GM18505 (cell line): Measurements from ENCODE around the gene MED26.

Source experiments
- ATAC-seq: cut with Tn5 transposase; IDR thresholded peaks from one replicate; pipeline ENCODE4 v1.9.1; 2021; ENCODE audit not compliant: unreplicated experiment
- POLR2A ChIP-seq: IDR thresholded peaks from 4 replicates; pipeline ENCODE4 v1.6.1; 2011; ENCODE audit warnings: borderline replicate concordance; ENCODE audit not compliant: insufficient read depth, insufficient read length; ENCODE audit errors: extremely low read depth

The MED26 gene

DNA sequence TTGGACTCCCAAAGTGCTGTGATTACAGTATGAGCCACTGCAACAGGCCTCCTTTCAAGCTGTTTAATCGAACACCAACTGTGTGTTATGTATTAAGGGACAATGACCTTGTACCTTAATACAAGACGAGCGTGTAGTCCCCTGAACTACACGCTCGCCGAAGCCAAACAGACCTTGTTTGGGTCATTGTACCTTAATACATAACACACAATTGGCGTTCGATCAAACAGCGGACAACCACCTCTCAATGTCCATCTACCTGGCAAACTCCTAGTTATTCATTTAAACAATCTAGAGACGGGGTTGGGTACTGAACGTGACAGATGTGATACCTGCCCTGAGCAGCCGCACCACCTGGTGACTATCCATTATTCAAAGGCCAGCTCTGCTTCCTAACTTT, 87.1 kb downstream of the MED26 start:
- TF ChIP-seq POLR2A, result no peak
- no peak for ATAC-seq

DNA sequence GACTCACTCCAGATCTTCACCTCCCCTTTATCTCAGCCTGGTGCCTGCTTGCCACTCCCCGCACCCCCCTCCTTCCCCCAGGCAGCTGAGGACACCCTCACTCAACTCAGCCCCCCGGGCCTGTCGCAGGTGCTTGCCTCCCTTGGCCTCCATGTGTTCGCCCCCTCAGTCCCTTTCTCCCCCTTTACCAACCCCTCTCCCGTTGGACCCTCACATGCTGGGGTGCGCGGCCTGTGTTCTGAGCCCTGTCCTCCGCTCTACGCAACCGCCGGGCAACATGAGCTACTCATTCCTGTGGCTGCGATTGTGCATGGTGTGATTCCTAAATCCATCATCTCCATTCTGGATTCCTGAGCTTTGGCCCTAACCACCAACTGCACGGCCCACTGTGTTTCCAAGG, 90.9 kb downstream of the MED26 start:
- no peak for TF ChIP-seq POLR2A
- ATAC-seq, result no peak

DNA sequence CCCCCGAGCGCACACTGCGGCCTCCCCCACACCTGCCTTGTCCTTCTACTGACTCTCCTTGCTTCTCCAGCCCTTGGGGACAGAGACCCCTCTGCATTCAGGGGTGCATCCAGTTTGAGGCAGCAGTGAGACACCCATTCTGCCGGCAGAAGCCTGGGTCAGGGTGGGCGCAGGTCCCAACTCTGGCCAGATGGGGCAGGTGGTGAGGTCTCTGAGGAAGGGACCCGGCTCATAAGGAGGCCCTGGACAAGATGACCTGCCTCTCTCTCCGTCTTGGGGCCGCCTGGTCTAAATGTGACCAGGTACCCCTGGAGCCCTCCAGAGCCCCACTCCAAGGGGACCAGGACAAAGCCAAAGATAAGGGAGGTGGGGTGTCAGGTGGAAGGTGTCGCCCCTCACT, 91.9 kb downstream of the MED26 start:
- ATAC-seq, result no peak

DNA sequence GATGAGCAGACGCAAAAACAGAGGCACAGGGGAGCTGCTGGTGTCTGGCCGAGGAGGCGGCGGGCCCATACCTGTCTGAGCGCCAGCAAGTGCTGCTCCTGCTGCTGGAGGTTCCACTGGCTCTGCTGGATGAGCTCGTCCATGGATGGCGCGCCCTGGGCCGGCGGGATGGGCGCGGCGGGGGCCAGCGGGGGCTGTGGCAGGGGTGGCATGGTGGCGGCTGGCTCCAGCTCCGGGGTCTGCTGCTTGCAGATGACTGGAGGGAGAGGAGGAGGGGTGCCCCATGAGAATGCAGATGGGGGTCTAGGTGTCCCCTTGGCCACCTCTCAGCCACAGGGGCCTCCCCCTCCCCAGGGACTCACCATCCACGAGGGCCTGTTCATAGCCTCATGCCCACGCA, 92.6 kb downstream of the MED26 start:
- TF ChIP-seq POLR2A, result no peak
- ATAC-seq, result no peak

More for the DNA sequence above, 91.9 kb downstream of the MED26 start:
- no peak for TF ChIP-seq POLR2A

DNA sequence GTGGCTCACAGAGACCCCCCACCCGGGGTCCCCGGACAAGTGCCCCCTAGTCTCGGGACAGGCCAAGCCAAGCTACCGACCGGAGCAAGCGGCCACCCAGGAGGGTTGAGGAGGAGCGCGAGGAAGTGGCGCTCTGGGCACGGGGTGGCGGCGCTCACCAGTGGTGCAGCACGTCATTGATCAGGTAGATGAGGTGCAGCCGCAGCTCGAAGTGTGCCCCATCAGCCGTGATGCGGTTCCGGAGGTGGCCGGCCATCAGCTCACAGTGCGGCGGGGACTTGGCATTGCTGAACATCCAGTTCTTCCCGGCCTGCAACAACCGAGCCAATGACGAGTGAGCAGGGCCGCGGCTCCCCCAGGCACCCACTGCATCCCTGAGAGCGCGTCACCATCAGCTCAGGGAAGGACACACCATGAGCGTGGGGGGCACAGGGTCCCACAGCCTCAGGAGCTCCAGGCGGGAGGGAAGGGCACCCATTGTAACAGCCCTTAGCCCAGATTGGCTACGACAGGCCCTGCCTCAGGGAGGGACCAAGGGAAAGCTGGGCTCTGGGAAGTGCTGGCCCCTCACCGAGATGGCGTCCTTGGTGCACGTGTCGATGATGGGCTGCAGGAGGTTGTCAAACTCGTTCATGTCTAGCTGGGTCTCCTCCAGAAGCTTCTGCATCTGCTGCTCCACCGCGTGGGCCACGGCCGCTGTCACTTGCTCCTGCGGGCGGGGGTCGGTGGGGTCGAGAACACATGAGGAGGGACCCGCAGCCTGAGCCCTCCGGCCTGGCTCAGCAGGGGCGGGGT, 95.4 kb downstream of the MED26 start:
- TF ChIP-seq POLR2A, result no peak

DNA sequence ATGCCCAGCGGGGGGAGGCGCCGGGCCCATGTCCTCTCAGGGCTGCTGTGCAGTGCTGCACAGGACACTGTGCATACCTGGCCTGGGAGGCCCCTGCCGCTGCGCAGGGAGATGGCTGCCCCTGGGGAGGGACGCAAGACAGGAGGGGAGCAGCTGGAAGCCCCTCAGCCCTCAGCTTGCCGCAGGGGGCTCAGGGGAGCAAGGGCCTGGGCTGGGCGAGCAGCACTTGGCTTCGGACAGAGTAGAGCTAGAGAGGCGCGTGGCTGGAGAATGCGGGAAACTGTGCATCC, 96.7 kb downstream of the MED26 start:
- no peak for ATAC-seq
- no peak for TF ChIP-seq POLR2A

More for the DNA sequence above, 95.4 kb downstream of the MED26 start:
- ATAC-seq, result no peak

DNA sequence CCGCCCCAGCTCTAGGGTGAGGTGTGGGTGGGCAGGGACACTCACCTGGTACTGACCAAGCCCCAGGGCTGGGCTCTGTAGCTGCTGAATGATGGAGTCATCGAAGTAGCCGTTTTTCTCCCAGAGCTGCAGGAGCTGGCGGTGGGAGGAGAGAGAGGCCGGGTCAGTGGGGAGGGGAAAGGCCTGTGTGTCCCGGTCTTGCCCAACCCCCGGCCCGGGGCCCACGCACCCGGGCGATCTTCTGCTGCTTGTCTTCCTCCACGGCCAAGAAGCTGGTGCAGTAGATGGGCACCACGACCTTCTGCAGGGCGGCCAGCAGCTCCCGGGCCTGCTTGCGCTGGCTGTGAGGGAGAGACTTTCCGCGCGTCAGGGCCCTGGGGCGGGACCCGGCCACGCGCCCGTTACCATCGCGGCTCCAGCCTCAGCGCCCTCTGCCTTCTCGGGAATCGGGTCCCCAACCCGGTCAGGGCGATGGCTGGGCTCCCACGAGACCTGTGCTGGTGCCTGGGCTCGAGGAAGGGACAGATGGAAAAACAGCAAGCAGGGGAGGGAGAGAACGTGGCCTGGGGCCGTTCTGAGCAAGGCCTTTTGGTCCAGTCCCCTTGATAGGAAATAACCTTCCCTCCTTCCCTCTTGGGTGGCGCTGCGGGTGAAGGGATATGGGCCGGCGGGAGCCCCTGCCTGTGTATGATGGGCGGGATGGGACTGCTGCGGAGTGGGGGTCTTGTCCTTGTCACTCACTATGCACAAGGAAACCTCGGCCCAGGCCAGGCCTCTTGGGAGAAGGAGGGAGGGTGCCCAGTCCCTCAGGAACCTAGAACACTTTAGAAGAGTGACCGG, 97.2 kb downstream of the MED26 start:
- no peak for TF ChIP-seq POLR2A
- ATAC-seq, result no peak

DNA sequence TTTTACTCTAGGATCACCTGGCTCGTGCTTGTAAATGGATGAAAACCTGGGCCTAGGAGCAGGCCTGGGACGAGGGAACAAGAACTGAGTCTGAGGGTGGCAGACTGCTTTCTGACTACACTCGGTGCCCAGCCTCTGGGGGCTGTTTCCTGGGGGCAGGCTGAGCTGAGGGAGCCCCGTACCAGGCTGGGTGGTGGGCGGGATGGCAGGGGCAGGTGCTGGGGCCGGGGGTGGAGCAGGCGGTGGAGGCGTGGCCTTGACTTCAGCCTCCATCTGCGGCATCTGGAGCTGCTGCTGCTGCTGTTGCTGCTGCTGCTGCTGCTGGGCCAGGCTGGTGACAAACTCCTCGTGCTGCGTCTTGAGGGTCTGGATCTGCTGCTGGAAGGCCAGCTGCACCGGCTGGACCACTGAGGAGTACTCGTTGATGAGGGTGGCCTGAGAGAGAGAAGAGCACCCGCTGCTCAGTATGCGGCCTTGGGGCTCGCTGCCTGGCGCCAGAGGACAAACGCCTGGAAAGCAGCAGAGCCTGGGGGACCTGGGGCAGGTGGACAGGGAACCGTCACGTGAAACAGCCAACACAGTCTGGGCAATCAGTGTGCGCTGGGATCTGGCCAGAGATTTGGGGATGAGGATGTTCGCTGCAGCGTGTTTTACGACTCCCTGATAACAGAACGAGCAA, 98.4 kb downstream of the MED26 start:
- ATAC-seq, result no peak
- TF ChIP-seq POLR2A, result no peak

DNA sequence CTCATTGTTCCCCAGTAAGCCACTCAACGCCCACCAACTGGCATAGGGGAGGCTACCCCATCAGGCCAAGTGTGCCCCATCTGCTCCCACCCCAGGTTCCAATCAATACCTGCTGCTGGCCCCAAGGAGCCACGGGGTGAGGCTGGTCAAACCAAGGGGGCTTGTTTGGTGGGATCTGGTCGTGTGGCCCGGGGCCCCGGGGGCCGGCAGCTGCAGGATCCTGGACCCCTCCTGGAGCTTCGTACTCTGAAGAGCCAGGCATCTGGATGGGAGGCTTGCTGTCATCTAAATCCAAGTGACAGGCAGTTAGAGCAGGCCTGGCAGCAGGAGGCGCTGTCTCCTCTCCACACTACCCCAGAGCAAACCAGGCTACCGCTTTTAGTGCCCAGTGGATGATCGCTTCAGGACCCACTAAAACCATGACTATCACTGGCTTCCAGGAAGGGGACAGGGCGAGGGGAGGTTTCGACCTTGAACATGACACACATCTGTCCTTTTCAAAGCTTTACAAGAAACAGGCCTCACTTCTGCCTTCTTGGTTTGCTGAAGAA, 100.0 kb downstream of the MED26 start:
- no peak for ATAC-seq
- TF ChIP-seq POLR2A, result no peak

DNA sequence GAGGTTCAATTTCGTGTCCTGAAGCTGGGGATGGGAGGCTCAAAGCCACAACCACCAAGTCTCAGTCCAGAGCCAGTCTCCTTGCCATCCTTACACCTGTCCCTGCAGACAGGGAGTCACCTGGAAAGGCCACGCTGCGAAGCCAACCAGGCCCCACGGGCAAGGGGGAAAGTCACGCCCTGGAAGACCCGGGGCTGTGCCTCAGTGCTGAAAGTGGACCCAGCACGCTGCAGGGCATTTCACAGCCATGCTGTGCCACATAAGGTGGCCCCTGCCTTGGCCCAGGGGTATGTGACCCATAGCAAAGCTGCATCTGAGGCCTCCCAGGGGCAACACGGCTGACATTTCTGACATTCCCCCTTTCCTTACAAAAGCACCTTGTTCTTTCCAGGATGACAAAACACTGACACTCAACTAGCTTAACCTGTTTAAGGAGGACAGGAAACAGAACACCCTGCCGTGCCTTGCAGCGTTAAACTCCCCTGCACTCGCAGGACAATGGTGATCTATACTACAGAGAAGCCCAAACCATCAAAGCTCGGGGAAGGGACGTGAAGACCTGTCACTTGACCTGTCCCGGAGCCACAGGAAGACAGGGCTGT, 100.6 kb downstream of the MED26 start:
- no peak for TF ChIP-seq POLR2A
- no peak for ATAC-seq

DNA sequence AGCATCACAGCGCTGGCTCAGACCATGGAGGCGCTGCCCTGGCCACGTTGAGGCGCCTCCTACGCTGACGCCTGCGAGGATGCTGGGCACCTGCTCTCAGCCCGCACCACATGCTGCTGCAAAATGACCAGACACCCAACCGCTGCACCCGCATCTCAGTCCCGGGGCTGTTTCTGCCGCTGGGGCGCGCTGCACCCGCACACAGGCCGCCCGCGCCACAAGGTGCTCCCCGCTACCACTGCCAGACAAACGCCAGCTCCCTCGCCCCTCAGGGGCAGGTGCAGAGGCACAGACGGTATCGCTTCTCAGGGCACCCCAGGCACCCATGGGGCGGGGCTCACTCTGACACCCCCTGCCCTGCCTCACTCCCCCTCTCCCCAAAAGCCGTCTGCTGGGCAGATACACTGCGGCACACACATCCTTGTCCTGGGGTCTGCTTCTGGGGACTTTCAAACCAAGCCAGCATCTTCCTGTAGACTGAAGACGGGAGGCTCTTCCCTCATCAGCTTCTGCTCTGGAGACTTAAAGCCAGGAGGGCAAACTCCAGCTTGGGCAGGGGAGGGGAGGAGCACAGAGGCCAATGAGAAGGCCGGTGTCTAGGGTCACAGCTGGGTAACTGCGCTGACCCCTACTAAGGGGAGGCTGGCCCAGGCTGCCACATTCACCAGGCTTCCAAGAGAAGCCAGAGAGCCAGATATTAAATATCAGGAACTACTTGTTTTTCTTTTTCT, 102.1 kb downstream of the MED26 start:
- ATAC-seq, result no peak
- no peak for TF ChIP-seq POLR2A

DNA sequence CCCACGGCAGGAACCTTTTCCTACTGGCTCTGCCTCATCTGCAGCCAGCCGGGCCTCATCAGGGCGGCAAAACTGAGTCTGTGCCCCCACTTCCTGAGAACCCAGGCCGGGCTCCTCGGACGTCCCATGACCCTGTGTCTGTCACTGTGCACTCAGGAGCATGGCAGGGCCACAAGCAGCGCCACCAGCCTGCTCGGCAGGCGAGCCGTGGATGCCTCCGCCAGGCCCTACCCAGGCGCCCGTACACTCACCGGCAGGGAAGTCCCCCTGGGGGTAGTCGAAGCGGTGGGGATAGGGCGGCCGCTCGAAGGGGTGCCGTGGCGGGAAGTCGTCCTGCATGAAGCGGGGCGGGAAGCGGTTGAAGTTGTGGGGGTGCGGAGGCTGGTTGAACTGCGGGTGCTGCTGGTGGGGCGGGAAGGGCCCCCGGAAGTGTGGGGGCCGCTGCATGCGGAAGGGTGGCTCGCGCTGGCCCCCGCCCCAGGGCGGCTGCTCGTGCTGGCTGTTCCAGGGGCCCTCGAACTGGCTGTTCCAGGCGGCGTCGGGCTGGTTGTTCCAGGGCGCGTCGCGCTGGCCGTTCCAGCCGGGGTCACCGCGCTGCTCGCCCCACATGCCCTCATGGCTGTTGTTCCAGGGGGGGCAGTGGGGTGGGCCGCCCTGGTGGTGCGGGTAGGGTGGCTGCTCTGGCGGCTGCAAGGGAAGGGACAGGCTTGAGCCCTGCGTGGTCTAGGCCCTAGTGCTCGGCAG, 102.8 kb downstream of the MED26 start:
- no peak for TF ChIP-seq POLR2A
- no peak for ATAC-seq
